Body of pancreas (tissue), 4 donors: Measurements from ENCODE around the gene VN1R2.

Source experiments
- POLR2A ChIP-seq, 3 donors: fragments of 450-650 bp; IDR thresholded peaks; one replicate each; pipeline ENCODE4 v1.6.1; 2016; ENCODE audit warnings: antibody characterized with exemption in 3 of 3, mild to moderate bottlenecking in 2 of 3
- TF ChIP-seq, protein P1 (sequence below), 7 experiments: fragments of 450-650 bp in 4 of 7; fragments of 200-600 bp in 3 of 7; sonication (generic) in 3 of 7; IDR thresholded peaks; one replicate each; pipeline ENCODE4 v1.5.1; 2016 to 2019; ENCODE audit warnings: antibody characterized with exemption in 7 of 7

DNA sequence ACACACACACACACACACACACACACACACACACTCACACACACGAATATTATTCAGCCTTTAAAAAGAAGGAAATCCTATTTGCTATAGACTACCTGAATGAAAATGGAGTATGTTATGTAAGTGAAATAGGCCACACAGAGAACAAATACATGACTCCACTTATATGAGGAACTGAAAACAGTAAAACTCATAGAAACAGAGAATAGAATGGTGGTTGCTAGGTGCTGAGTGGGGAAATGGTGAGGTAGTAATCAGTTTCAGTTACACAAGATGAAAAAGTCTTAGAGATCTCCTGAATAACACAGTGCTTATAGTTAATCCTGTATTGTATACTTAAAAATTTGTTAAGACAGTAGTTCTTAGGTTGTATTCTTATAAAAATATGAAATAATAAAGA is 11.6 kb upstream of the VN1R2 start:
- TF ChIP-seq, protein P1, sequence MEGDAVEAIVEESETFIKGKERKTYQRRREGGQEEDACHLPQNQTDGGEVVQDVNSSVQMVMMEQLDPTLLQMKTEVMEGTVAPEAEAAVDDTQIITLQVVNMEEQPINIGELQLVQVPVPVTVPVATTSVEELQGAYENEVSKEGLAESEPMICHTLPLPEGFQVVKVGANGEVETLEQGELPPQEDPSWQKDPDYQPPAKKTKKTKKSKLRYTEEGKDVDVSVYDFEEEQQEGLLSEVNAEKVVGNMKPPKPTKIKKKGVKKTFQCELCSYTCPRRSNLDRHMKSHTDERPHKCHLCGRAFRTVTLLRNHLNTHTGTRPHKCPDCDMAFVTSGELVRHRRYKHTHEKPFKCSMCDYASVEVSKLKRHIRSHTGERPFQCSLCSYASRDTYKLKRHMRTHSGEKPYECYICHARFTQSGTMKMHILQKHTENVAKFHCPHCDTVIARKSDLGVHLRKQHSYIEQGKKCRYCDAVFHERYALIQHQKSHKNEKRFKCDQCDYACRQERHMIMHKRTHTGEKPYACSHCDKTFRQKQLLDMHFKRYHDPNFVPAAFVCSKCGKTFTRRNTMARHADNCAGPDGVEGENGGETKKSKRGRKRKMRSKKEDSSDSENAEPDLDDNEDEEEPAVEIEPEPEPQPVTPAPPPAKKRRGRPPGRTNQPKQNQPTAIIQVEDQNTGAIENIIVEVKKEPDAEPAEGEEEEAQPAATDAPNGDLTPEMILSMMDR (IDR thresholded peaks at IDR 0.05), result no peak
- no peak for TF ChIP-seq POLR2A (IDR thresholded peaks at IDR 0.05)
